IPS-NIHi11 (cell line): ENCODE data around the gene QRFP.
A peak's percentile ranks its signal among the peaks of the same experiment; 100 is the strongest.

Experiments
- DNase-seq: peaks from one replicate; pipeline ENCODE4 v3.0.0; 2012; ENCODE audit warnings: mixed read lengths, low spot score

The QRFP gene

GRCh38 chr9:130872093-130872492 is 24.5 kb downstream of the QRFP start:
- DNase-seq, result no peak

DNA sequence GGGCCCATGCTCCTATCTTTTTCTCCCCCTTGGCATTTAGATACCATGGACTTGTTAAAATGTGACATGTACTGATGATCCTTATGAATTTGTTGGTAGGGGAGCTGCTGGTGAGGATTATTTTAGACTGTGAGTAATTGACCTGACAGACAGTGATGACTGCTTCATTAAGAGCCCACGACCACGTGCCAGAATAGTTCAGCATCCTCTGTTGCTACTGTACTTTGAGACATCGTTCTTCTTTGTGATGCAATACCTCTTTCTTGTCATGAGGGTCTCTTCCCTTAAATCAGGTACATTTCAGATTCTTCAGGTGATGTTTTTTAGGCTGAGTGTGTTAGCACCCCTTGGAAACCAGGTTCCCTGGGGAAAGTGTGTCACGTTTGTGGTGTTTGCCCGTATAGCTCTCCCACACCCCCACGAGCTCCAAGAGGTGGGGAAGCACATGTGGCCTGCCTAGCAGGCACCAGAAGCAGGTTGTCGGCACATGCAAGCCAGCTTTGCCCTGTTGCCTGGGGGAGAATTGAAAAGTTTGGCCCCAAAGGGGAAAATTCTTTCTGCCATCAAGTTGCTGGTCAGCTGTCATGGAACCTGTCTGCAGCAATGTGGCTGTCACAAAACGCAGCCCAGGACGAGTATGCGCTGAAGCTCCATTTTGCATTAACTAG is 25.1 kb downstream of the QRFP start:
- DNase-seq, result no peak

- DNase-seq, result no peak
Measured at GRCh38 chr9:130870491-130871381, 25.9 kb downstream of the QRFP start.

DNA sequence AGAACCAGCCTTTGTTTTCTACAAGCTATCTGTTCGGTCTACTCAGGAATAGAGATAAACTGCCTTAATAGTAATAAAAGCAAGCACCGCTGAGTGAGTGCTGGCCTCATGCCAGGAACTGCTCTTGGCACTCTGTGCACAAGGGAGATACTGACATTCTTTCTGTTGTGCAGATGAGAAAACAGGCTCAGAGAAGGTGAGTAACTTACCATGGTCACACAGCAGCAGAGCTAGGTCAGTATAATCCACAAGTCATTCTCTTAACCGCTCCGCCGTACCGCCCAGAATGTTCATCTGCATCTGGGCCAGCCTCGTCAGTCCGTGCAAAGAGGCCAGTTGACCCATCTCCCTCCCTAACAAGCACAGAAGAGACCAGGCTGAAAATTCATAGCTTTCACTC is 27.4 kb downstream of the QRFP start:
- DNase-seq, result no peak

DNA sequence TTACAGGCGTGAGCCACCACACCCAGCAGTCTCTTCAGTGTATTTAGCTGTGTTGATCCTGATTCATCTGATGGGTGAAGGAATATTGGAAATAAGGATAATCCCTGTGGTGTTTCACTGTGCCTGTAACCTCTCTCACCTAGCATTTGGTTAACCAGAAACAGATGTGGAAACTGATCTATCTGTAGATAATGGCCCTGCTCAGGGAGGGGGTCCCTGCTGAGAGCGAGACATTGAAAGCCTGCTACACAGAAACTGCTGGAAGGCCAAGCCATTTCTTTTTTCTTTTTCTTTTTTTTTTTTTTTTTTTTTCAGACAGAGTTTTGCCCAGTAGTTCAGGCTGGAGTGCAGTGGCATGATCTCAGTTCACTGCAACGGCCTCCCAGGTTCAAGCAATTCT is 28.4 kb downstream of the QRFP start:
- DNase-seq, result no peak

DNA sequence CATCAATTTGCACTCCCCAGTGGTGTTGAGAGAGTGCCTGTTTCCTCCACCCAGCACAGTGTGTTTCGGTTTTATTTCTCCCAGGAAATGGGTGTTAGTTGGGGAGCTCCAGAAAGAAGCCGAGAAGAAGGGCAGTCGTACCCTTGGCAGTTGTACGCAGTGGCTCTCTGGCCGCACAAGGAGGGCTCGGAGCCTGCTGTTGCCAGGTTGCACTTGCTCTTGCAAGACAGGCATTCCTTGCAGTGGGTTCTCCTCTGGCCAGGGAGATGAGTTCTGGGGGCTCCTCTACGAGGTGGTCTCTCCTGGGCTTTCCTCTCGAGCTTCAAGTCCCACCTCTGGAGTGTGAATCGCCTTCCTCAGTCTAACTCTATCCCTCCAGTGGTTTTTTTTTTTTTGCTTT is 29.1 kb downstream of the QRFP start:
- DNase-seq, result no peak

DNA sequence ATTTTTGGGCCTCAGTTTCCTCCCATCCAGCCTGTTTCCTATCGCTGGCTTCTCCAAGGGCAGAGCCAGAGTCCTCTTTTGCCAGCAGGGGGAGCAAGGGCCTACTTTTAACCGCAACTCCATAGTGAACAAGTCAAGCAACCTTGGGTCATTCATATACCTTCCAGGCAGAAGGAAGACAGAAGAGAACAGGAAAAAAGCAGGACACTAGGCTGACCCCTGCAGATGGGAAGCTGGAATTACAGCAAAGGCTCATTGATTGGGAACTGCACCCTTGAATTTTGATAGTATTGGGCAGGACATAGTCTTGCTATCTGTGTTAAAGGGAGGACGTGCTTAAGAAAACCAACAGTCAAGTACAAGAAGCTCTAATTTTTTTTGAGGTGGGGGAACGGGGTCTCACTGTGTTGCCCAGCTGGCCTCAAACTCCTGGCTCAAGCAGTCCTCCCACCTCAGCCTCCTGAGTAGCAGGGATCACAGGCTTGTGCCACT is 30.1 kb downstream of the QRFP start:
- peak; percentile 85 for DNase-seq

- no peak for DNase-seq
Measured at GRCh38 chr9:130865921-130866320, 30.7 kb downstream of the QRFP start.

- no peak for DNase-seq
Measured at GRCh38 chr9:130864541-130864940, 32.1 kb downstream of the QRFP start.

DNA sequence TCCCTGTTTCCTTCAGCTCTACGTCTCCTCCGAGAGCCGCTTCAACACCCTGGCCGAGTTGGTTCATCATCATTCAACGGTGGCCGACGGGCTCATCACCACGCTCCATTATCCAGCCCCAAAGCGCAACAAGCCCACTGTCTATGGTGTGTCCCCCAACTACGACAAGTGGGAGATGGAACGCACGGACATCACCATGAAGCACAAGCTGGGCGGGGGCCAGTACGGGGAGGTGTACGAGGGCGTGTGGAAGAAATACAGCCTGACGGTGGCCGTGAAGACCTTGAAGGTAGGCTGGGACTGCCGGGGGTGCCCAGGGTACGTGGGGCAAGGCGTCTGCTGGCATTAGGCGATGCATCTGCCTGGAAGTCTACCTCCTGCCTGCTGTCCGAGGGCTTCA is 33.9 kb downstream of the QRFP start:
- DNase-seq, result no peak

- DNase-seq, result no peak
Measured at GRCh38 chr9:130862217-130862616, 34.4 kb downstream of the QRFP start.

GRCh38 chr9:130861372-130862180 is 35.0 kb downstream of the QRFP start:
- no peak for DNase-seq

DNA sequence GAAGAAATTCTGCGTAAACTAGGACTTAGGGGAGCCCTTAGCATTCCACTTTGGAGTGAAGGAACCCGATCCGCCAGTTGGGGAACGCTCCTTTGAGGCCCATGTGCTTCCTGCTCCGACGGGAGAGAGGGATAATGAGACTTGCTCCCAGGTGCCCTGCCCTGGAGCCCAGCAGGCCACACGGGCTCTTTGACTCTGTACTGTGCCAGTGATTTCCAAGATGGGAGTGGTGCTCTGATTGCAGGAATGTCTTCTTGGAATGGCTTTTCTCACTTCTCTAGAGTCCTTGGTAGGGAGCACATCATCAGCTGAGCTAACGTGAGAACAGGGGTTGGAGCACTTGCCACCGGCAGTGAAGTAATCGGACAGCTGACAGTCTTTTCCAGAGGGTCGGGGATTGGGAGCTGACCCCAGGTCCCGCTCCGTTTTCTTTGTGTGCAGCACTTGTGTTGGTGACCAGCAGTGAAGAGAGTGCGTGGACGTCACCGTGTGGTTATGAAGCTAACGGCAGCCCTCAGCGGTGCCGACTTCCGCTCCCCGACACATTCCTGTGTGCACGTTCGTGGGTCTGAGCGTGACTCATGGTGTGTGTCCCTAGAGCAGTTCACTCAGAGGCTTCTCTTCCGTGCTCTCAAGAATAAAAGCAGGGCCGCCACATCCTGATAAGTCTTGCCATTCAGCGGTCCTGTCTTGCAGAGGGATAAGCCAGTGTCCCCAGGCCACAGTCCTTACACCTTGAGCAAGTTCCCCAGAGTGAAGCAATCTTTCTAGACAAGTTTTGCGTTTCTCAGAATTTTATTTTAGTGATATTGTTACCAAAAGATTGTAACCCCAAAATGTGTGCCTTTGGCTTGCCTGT is 35.9 kb downstream of the QRFP start:
- no peak for DNase-seq

DNA sequence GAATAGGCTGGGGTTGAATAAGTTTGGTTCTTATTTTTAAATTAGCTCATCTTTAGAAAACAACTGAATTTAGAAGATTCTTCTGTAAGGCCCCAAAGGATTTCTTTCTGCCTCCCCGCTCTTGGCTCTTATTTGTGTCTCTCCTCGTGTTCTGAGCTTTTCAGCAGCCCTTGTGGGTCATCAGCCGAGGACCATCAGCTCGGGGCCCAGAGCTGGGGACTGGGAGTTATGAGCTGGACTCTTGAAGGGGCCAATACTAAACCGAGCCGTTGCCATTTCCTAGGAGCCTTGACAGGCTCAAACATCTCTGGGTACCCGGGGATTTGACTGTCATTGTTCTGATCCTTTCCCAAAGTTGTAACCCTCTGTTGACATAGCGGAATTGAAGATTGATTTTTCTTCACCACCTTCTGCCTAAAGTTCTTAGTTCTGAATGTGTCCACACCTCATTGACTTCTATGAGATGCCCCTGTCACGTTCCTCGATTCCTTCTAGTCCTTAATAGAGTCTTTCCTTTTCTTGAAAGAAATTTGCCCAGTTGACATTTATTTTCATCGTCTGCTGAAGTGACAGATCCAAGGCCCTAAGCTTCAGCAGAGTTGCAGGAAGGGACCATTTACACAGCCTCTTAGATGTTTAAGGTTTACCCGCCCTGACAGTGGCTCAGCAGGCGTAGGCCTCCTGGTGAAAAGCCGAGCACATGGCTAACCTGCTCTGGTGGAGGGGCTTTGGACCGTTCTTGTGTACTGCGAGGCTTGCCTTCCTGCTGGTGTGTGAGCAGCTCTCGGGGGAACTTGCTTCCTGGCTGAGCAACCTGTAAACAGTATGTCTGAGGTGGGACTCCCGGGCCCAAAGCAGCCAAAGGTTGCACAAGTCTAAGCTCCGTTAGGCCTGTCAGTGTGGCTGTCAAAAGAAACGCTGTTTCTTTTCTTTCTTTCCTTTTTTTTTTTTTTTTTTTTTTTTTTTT is 37.6 kb downstream of the QRFP start:
- DNase-seq, result no peak

DNA sequence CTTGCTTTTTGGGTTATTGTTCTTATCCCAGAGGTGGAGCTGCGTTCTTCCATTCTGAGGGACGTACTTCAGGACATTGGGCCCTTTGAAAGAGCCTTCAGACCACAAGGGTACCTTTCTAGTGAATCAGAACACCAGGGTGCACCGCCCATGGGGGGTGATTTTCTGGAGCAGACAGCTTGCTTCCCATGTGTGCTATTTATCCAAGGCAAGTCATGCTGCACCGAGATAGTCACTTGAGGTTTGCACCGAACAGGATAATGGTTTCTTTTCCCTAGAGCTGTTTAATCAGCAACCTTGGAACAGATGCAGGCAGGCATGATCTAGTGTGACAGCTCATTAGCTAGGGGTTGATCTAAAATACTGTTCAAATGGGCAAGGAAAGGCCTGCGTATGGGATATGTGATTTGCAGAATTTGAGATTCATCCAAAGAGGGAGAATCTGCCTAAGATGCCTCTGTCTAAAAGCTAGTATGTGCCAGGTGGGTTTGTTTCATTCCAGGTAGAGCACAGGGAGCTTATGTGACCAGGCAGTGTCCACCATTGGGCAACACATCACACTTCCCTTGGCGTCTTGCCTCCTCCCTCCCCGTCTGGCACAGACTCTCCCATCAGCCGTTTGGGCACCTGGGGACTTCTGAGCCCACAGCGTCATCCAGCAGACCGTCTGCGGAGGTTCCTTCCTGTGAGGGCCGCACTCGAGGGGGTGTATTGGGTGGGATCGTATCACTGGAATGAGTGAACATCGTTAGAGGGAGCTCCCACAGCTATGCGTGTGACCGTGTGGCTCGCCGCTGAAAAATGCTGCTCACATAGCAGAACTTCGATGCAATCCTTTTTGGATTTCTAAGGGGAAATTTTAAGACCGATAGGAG is 38.5 kb downstream of the QRFP start:
- DNase-seq, result no peak

GRCh38 chr9:130856474-130856873 is 40.1 kb downstream of the QRFP start:
- DNase-seq, result no peak

DNA sequence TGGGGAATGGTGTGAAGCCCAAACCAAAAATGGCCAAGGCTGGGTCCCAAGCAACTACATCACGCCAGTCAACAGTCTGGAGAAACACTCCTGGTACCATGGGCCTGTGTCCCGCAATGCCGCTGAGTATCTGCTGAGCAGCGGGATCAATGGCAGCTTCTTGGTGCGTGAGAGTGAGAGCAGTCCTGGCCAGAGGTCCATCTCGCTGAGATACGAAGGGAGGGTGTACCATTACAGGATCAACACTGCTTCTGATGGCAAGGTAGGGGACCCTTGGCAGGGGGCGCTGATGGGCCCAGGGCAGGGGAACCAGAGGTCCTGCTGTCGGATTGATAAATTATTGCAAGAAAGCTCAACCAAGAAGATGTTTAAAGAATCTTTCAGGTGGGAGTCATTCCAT is 41.8 kb downstream of the QRFP start:
- DNase-seq, result no peak

GRCh38 chr9:130854092-130854491 is 42.5 kb downstream of the QRFP start:
- no peak for DNase-seq

DNA sequence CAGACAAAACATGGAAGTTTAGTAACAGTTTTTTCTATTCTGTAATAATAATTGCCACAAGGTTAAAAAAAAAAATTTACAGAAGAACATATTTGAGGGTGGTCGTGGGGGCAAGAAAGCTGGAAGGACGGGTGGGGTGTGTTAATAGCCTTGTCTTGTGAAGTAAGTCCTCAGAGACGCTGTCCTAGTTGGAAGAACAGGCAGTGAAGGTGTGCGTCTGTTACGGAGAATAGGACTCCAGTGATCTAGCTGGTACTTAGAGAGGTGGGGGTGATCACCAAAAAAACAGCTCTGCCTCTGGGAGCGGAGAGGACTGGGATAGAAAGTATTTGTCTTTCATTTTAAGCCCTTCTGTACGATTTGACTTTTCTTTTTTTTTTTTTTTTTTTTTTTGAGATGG is 43.8 kb downstream of the QRFP start:
- no peak for DNase-seq
